Measurements from ENCODE around the gene ZBED6. TPM values are rescaled to one million over a fixed set of nuclear protein-coding genes. Genes with fewer than 3 reads are reported as not detected.

Gene ZBED6
- total and polyA plus RNA-seq, 2 of the 4 experiments (the other 2 are of a cell fraction), result 3.8 to 26.2 TPM

GRCh38 chr1:203778146-203778545 is 17.3 kb upstream of the ZBED6 start:
- H3K4me1 ChIP-seq (ENCODE audit: control insufficient read depth, insufficient read depth, low read length), result no peaks in the 10 kb centered on the region

More at GRCh38 chr1:203778146-203778545, 17.3 kb upstream of the ZBED6 start:
- no CpG with 5 or more reads among the region's 3 CpGs for WGBS, 2 experiments (ENCODE audit: extremely low coverage in 2 of 2, insufficient read length in 1 of 2)
- H2AK5ac ChIP-seq (ENCODE audit: low read depth, low read length), result no peak overlapping the region
- no peaks in the 10 kb centered on the region for H3K79me1 ChIP-seq (ENCODE audit: low read depth in 1 of 2, low read length in 2 of 2)
- no peak overlapping the region for H2BK15ac ChIP-seq (ENCODE audit: low read depth, low read length)
- H3K9me1 ChIP-seq (ENCODE audit: insufficient read depth, low read length), result no peaks in the 10 kb centered on the region
- H4K5ac ChIP-seq (ENCODE audit: low read depth, low read length), result no peak overlapping the region
- H2BK20ac ChIP-seq (ENCODE audit: low read depth, low read length), result no peak overlapping the region
- no peak overlapping the region for H4K91ac ChIP-seq (ENCODE audit: insufficient read depth, low read depth, low read length)
- H3K4me2 ChIP-seq (ENCODE audit: low read depth, low read length), result no peak overlapping the region
- H4K20me1 ChIP-seq (ENCODE audit: insufficient read depth, low read length), result no peaks in the 10 kb centered on the region
- no peak overlapping the region for H3K4me3 ChIP-seq (ENCODE audit: insufficient read depth, low read depth, low read length)
- no peak overlapping the region for H3K14ac ChIP-seq (replicated peaks; ENCODE audit: low read depth, low read length)
- peak overlapping the region; percentile 28 for H2AK9ac ChIP-seq (replicated peaks; ENCODE audit: low read depth, low read length, poor library complexity)
- no peak overlapping the region for H2BK120ac ChIP-seq (ENCODE audit: low read depth, low read length)
- TF ChIP-seq CHD1 (IDR thresholded peaks at IDR 0.05; ENCODE audit: low read depth, low read length) (no peak), CTCF (conservative IDR thresholded peaks at IDR 0.05; ENCODE audit: low read depth, low read length) (no peak), BHLHE40 (IDR thresholded peaks at IDR 0.05; ENCODE audit: low read depth, low read length) (no peak), MAZ (IDR thresholded peaks at IDR 0.05; ENCODE audit: borderline replicate concordance, low read depth, low read length) (no peak)
- H3K36me3 ChIP-seq (ENCODE audit: control insufficient read depth, insufficient read depth, low read length), result no peaks in the 10 kb centered on the region
- no peak overlapping the region for H4K8ac ChIP-seq (ENCODE audit: low read depth in 2 of 2, low read length in 2 of 2)
- dilution Hi-C loops (cut with HindIII; ENCODE audit: low sequenced_read_pairs, unreplicated experiment), result no loop called here
- DNase-seq (no peak), ATAC-seq (ENCODE audit: low read depth) (no peak)
- H3K27ac ChIP-seq (ENCODE audit: insufficient read depth, low read length), result no peak overlapping the region
- H3K27me3 ChIP-seq (ENCODE audit: control insufficient read depth, insufficient read depth, low read length), result no peaks in the 10 kb centered on the region
- no peaks in the 10 kb centered on the region for H3K9me3 ChIP-seq (ENCODE audit: control insufficient read depth, insufficient read depth, low read length)
- H3K23ac ChIP-seq (ENCODE audit: low read depth, low read length), result no peak overlapping the region
- CTCF ChIA-PET, result no interaction called here
- no peak overlapping the region for H3K9ac ChIP-seq (ENCODE audit: low read depth, low read length)
- no TSS peak for BruUV-seq (replicated peaks)
- intact Hi-C loops (cut with micrococcal nuclease), result no loop called here
- no peak overlapping the region for H3K18ac ChIP-seq (ENCODE audit: low read depth, low read length)
- in situ Hi-C loops (cut with MboI; ENCODE audit: low sequenced_read_pairs), result no loop called here
- no peak overlapping the region for H3K56ac ChIP-seq (ENCODE audit: extremely low read depth, insufficient read depth, low read length)
- no peak overlapping the region for H3K4ac ChIP-seq (ENCODE audit: low read depth, low read length)
- no peak overlapping the region for H2BK5ac ChIP-seq (ENCODE audit: low read depth, low read length, poor library complexity, severe bottlenecking)
- POLR2A ChIA-PET (ENCODE audit: unreplicated experiment), result no interaction called here
- H2AFZ ChIP-seq (replicated peaks; ENCODE audit: low read length, poor library complexity), result no peak overlapping the region

Measured in IMR-90 (cell line).